Stimulated activated CD4-positive, alpha-beta T cell treated with anti-CD3 and anti-CD28 coated beads, TNF-alpha, amount 100 ng/mL, for 24 hours (primary cell): Measurements from ENCODE around the gene DEGS2.
A peak's percentile ranks its signal among the peaks of the same experiment; 100 is the strongest.

Experiments used
- DNase-seq, 3 experiments: peaks; one replicate each; pipeline ENCODE4 v3.0.0-alpha.2; 2020; ENCODE audit warnings: low read depth in 3 of 3

DEGS2 gene

DNA sequence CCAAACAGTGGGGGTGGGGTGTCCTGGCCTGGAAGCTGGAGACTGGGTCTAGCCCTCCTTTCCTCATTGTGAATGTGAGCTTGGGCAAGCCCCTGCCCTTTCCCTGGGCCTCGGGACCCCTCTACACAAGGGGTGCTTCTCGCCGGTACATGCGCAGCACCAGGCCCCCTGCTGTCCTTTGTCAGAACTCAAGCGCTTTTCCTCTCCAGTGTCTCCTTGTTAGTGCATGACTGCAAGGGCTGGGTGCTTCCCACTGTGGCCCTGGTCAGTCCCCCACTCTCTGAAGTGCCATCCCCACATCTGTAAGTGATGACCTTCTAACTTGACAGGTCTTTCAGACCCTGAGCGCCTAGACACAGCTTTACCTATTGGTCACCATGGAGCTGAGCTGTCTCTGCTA lies 44.2 kb downstream of the DEGS2 start:
- no peak for DNase-seq

DNA sequence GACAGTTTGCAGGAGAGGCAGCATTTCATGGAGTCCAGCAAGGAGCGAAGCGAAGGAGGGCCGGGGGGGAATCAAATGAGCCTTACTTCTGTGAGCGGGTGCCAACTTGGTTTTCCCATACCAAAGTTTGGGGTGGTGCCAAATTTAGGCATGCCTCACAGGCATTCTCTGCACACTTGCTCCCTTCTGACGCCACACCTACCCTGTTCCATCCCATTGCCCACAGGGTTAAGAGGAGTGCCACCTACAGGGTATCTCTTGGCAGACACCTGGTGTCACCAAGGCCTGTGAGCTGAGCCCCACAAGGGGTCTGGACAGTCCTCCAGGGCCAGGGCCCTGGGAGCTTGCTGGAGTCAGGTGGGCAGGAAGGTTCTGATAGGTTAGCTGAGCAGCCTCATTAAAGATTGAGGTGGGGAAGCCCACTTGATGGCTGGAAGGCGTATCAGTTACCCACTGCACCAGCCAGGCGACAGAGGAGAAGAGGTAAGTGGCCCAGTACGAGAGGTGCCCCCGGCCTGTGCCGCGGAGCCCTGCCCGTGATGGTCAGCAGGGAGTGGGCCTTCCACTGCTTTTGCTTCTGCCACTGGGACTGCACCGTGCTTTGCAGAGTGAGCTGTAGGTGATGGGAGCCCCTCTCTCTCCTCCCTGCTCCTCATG lies 45.2 kb downstream of the DEGS2 start:
- no peak for DNase-seq

DNA sequence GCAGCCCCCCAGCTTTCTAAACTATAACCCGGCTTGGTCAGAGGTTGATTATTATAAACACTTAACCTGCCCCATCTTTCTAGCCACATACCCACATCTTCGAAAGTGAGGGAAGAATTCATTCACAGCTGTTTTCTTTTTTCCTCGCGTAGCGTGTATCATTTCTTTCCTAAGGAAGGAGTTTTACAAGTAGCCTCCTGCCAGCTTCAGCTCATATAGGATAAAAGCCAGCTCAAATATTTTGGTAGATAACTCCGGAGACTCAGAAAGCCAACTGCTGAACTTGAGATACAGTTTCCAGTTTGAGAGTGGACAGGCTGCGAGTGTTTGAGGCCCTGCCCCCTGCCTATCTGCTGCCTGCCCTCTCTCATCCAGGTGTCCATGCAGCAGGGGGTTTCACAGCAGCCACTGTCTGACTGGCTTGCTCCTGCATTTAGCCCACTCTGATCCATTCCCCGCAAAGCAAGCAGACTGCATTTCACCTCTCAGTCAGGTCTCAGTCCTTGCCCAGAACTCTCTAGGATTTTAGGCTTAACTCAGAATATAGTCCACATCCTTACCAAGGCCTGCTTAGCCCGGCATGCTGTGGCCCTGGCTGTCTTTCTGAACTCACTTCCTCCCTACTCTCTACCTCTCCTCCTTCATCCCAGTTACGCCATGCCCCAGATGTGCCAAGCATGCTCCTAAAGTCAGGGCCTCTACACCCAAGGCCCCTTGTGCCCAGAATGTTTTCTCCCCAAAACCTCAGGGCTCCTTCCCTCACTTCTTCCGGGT lies 47.3 kb downstream of the DEGS2 start:
- DNase-seq, result no peak

GRCh38 chr14:100110816-100111215 lies 48.6 kb downstream of the DEGS2 start:
- DNase-seq, result no peak

- DNase-seq, result no peak
Observed at GRCh38 chr14:100109594-100109955, 49.9 kb downstream of the DEGS2 start.

- no peak for DNase-seq
Observed at GRCh38 chr14:100108840-100109593, 50.4 kb downstream of the DEGS2 start.

GRCh38 chr14:100108042-100108825 lies 51.2 kb downstream of the DEGS2 start:
- DNase-seq, result peak; percentile 77 to 90 (median 78)

DNA sequence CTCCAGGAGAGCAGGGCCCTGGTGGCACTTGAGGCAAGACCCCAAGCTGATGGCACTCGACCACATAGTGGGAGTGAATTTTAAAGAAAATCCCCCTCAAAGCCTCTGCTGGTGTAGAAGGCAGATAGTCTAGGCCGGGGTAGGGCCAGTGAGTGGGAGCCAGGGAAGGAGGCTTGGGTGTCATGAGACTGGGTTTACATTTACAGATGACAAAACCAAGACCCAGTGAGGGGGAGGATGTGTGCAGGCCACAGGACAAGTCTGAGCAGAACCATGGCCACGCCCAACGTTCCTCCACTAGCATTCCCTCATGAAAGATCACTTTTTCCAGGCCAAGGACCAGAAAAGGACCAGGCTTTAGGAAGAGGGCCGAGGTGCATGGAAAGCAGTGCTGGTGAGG lies 52.2 kb downstream of the DEGS2 start:
- DNase-seq, result no peak

DNA sequence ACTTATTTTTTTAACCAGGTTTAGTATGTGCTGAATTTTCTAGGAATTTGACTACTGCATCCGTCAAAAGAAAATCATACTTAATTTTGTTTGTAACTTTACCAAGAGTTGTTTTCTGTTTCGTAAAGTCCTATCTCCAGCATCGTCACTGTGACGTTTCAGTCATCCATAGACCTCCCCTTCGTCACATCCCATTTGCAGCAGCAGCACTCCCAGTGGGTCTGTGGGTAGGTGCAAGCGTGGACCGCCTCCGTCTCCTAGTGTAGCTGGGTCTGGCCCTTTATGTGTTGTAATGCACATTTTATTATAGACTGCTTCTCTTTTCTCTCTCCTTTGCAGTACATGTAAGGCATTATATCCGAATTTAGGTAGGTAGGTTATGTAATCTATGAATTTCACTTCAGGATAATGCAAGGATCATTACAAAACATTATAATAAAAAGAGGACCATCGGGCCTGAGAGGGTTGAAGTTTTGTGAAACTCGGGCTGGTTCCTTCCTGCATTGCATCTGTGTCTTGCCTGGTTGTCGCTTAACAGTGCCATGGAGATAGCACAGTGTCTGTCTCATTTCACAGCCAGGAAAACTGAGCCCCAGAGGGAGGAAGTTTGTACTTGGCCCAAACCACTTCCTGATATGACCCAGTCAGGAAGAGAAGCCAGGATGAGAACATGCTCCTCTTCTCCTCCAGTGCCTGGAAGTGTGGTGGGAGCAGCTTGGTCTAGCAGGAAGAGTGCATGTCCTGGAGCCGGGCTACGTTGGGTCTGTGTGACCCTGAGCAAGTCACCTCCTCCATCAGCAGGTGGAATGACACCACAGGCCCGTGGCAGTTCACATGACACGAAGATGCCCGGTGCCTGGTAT lies 53.0 kb downstream of the DEGS2 start:
- DNase-seq, result peak in 2 of 3 experiments; percentile 48

- no peak for DNase-seq
Observed at GRCh38 chr14:100105357-100106169, 53.9 kb downstream of the DEGS2 start.

GRCh38 chr14:100104523-100105300 lies 54.7 kb downstream of the DEGS2 start:
- no peak for DNase-seq

GRCh38 chr14:100104006-100104352 lies 55.5 kb downstream of the DEGS2 start:
- no peak for DNase-seq

GRCh38 chr14:100103250-100104005 lies 56.0 kb downstream of the DEGS2 start:
- no peak for DNase-seq

DNA sequence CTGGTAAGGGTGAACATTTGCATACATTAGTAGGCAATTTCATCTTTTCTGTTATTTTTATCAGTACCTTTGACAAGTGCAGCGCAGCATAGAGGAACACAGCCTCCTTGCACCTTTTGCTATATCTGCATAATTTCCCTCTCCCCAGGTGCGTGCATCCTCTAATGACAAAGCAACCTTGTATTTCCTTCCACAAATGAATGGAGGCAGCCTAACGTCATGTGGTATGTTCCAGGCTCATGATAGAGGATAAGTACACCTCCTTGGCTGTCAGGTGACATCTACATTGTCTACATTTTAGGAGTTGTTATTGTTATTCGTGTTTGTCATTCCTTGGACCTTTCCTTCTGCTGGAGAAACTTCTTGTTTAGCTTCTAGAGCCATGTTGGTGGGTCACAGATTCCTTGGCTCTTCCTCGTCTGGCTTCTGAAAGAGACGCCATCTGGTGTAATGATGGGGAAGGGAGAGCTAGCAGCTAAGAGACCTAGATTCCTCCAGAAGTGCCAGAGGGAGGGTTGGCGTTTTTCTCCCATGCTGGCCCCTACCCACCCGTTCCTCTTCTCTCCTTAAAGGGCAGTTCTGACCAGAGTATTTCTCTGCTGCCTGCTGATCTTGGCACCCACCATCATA lies 57.2 kb downstream of the DEGS2 start:
- no peak for DNase-seq

DNA sequence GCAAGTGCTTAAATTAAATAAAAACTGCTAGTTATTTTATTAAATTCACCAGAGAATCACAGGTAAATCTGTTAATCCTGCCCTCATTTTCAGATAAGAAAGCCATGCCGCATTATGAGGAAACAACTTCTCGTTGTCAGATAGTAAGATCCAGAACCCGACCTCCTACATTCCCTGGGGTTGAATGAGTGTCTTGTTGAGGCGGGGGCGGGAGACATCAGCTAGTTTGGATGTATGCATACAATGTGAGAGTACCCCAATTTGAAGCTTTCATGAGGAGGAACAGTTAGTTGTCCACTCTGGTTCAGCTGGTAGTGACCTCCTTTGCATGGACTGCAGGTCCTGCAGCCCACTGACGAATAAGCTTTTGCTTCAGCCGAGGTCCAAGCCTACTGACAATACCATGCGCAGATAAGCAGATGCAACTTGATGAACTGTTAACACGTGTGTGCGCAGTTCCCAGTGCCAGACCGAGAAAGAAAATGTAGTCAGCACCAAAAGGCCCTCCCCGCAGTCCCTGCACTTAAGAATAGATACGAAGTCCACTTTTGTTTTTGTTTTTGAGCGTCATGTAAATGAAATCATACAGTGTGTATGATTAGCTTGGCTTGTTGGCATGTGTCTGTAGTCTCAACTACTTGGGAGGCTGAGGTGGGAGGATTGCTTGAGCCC lies 59.3 kb downstream of the DEGS2 start:
- DNase-seq, result no peak

DNA sequence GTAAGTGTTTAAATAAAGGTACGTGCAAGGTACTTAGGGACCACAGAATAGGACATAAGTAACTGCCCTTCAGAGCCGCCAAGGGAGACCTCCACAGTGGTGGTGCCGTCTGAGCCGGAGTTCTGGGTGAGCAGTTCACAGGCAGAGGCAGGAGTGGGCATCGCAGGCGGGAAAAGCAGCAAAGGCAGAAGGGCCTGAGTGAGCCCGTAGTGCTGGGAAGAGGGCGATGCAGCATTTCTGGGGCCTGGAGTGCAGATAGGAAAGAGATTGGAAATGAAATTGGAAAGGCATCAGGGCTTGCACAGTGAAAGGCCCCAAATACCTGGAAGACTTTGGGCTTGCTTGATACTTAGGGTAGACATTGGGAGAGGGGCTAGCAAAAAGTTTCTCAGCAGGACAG lies 61.3 kb downstream of the DEGS2 start:
- no peak for DNase-seq

GRCh38 chr14:100096656-100097055 lies 62.8 kb downstream of the DEGS2 start:
- no peak for DNase-seq
